ENCODE measurements around the gene REXO2. TPM values are rescaled to one million over a fixed set of nuclear protein-coding genes. Genes with fewer than 3 reads are reported as not detected.

Gene REXO2
- total RNA-seq, 4 donors from 2014 or later, result 78.4 to 114 (median 104) TPM

DNA sequence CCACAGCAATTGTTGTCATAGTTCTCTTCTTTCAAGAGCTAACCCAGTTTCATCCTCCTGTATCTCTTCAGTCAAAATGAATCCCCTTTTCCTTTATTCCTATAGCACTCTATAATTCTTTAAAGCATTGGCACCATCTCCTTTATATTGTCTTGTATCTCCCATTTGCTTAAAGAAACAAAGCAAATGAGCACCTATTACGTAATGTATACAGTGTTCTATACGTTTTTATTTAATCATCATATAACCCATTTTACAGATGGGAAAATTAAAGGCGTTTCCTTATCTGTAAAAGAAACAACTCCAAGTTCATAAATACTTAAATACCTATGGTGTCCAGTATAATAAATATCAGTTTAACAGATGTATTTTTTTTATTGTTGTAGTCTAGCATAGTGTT is 6.4 kb upstream of the REXO2 start:
- intact Hi-C loops (cut with DNase I; ENCODE audit: low total_unique reads), result no loop called here
- no peak for DNase-seq (ENCODE audit: low spot score in 2 of 2)
- 80 to 86% methylated on average over 3 of the region's 3 CpGs for WGBS, 2 donors
- TF ChIP-seq, protein P1, sequence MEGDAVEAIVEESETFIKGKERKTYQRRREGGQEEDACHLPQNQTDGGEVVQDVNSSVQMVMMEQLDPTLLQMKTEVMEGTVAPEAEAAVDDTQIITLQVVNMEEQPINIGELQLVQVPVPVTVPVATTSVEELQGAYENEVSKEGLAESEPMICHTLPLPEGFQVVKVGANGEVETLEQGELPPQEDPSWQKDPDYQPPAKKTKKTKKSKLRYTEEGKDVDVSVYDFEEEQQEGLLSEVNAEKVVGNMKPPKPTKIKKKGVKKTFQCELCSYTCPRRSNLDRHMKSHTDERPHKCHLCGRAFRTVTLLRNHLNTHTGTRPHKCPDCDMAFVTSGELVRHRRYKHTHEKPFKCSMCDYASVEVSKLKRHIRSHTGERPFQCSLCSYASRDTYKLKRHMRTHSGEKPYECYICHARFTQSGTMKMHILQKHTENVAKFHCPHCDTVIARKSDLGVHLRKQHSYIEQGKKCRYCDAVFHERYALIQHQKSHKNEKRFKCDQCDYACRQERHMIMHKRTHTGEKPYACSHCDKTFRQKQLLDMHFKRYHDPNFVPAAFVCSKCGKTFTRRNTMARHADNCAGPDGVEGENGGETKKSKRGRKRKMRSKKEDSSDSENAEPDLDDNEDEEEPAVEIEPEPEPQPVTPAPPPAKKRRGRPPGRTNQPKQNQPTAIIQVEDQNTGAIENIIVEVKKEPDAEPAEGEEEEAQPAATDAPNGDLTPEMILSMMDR (IDR thresholded peaks at IDR 0.05), result no peak
- no peak for TF ChIP-seq POLR2A (IDR thresholded peaks at IDR 0.05)
- no peak overlapping the region for H3K4me3 ChIP-seq (ENCODE audit: low read depth, poor library complexity, severe bottlenecking)

DNA sequence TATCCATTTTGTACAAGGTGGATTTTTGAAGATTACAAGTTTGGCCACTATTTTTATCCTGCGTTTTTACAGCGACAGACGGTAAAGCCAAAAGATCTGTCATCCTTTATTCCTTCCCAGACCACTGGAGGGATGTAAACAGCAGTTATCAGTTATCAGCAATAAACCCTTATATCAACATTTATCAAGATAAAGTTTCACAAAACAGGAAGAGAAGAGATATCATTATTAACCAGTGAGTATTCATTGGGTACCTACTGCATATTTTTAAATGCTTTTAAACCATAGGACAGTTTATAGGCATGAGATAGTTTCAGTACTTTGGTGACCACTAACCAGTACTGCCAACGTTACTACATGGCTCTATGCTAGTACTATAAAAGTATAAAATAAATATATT is 5.9 kb upstream of the REXO2 start:
- DNase-seq (ENCODE audit: low spot score in 2 of 2), result no peak
- 80 to 82% methylated on average over 4 of the region's 4 CpGs for WGBS, 2 donors
- no peak overlapping the region for H3K4me3 ChIP-seq (ENCODE audit: low read depth, poor library complexity, severe bottlenecking)
- TF ChIP-seq, protein P1 (IDR thresholded peaks at IDR 0.05), result no peak
- TF ChIP-seq POLR2A (IDR thresholded peaks at IDR 0.05), result no peak
- intact Hi-C loops (cut with DNase I; ENCODE audit: low total_unique reads), result no loop called here

DNA sequence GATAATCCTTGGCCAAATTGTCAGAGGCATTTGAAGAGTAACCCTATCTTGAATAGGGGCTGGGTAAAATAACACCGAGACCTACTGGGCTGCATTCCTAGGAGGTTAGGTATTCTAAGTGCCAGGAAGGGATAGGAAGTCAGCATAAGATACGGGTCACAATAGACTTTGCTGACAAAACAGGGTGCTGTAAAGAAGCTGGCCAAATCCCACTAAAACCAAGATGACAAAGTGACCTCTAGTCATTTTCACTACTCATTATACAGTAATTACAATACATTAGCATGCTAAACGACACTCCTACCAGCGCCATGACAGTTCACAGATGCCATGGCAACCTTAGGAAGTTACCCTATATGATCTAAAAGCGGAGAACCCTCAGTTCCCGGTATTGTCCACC is 964 bp upstream of the REXO2 start:
- no peak for DNase-seq (ENCODE audit: low spot score in 2 of 2)
- 67 to 78% methylated on average over 6 of the region's 6 CpGs for WGBS, 2 donors
- TF ChIP-seq, protein P1 (IDR thresholded peaks at IDR 0.05), result no peak
- TF ChIP-seq POLR2A (IDR thresholded peaks at IDR 0.05), result no peak
- intact Hi-C loops (cut with DNase I; ENCODE audit: low total_unique reads), result no loop called here
- no peak overlapping the region for H3K4me3 ChIP-seq (ENCODE audit: low read depth, poor library complexity, severe bottlenecking)

DNA sequence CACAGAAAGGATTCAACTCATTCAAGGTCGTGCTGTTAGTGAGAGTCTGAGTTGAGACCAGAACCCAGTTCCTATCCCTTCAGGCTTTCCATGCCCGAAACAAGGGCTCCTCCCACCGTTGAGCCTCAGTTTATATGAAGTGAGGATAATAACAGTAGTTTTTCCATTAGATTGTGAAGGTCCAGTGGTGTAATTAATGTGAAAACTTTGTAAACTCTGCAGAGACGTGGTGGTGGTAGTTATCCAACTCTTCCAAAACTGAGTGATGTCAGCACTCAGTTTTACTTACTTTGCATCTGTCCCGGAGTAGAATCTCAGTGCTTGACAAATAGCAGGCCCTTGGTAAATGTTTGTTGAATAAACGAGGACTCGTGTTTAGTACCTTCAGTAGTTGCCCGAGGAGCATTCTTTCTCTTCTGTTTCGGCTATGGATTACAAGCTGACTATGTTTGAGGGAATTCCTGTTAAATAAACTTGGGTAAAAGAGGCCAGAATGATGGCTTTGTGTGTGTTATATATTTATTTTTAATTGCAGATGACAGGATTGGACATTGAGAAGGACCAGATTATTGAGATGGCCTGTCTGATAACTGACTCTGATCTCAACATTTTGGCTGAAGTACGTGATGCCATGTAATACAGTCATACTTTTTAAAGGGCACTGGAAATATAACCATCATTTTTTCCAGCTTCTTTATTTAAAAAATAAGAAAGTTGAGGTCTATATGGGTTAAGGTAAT is 1.0 kb downstream of the REXO2 start:
- WGBS, 2 donors, result 10 to 12% methylated on average over 10 of the region's 10 CpGs
- TF ChIP-seq POLR2A (IDR thresholded peaks at IDR 0.05), result no peak
- TF ChIP-seq, protein P1 (IDR thresholded peaks at IDR 0.05), result no peak
- H3K4me3 ChIP-seq (ENCODE audit: low read depth, poor library complexity, severe bottlenecking), result peak overlapping the region; percentile 94
- intact Hi-C loops (cut with DNase I; ENCODE audit: low total_unique reads), result no loop called here
- DNase-seq (ENCODE audit: low spot score in 2 of 2), result no peak

DNA sequence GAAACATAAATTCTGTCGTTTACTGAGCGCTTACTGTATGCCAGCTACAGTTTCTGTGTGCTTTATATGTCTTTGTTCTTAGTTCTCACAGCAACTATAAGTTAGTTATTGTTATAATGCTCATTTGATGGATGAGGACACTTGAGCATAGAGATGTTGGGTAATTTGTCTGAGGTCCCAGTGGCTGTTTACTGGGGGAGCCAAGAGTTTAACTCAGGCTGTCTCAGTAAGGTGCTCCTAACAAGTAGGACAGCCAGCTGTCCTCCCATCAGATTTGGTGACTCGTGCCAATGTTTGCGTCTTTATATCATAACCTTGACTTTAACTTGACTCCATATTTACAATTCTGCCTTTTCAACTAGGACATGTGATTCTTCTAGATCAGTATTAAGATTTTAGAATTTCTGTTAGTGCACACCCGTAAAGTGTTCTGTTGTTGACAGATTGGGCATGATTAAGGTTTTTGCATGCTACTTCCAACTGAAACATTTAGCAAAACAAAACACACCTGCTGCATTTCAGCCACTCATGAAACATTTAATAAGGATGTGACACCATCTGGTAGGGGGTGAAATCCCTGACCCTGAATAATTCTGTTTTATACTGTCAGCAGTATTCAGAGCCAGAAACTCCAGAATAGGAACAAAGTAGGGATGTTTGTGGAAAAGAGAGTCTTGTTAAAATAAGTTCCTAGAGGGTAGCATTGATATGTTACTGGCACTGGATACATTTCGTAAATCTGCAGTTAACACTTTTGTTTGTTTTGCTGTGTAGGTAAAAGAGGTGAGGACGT is 1.9 kb downstream of the REXO2 start:
- no peak for DNase-seq (ENCODE audit: low spot score in 2 of 2)
- H3K4me3 ChIP-seq (ENCODE audit: low read depth, poor library complexity, severe bottlenecking), result no peak overlapping the region
- 69 to 77% methylated on average over 7 of the region's 7 CpGs for WGBS, 2 donors
- TF ChIP-seq POLR2A (IDR thresholded peaks at IDR 0.05), result no peak
- TF ChIP-seq, protein P1 (IDR thresholded peaks at IDR 0.05), result no peak
- intact Hi-C loops (cut with DNase I; ENCODE audit: low total_unique reads), result no loop called here
